DOHH2 (cell line): ENCODE results near the gene TP53I3.
"Not testable (repeated sequence)": the region's sequence is repeated elsewhere in the genome, so short reads cannot be mapped to it uniquely, and the experiment has no call there.

ENCODE experiments used
- H3F3A ChIP-seq: fragments of 200-600 bp; sonication (generic), shearing (Covaris generic); 2 replicates; pipeline ENCODE4 v1.6.0; 2016; ENCODE audit warnings: antibody characterized with exemption, mild to moderate bottlenecking; ENCODE audit not compliant: control insufficient read depth, insufficient read depth
- H3K27ac ChIP-seq: fragments of 200-600 bp; sonication (generic); 2 replicates; pipeline ENCODE4 v1.5.1; 2014; ENCODE audit warnings: low read depth, mild to moderate bottlenecking, low read length, moderate library complexity
- H3K27me3 ChIP-seq: fragments of 200-600 bp; sonication (generic); 2 replicates; pipeline ENCODE4 v1.6.1; 2014; ENCODE audit warnings: mild to moderate bottlenecking, low read length, mixed read lengths; ENCODE audit not compliant: control insufficient read depth
- H3K36me3 ChIP-seq: fragments of 200-600 bp; sonication (generic); 2 replicates; pipeline ENCODE4 v1.6.1; 2014; ENCODE audit warnings: mild to moderate bottlenecking, low read length, moderate library complexity, mixed read lengths; ENCODE audit not compliant: control insufficient read depth
- H3K4me1 ChIP-seq: fragments of 200-600 bp; sonication (generic); 2 replicates; pipeline ENCODE4 v1.6.1; 2014; ENCODE audit warnings: mild to moderate bottlenecking, low read length, mixed read lengths; ENCODE audit not compliant: control insufficient read depth
- H3K4me2 ChIP-seq: fragments of 200-600 bp; sonication (generic); 2 replicates; pipeline ENCODE4 v1.6.0; 2014; ENCODE audit warnings: mild to moderate bottlenecking, low read length, moderate library complexity
- H3K4me3 ChIP-seq: fragments of 200-600 bp; sonication (generic); 2 replicates; pipeline ENCODE4 v1.5.1; 2014; ENCODE audit warnings: mild to moderate bottlenecking, low read length, mixed read lengths
- H3K79me2 ChIP-seq: fragments of 200-600 bp; sonication (generic); 2 replicates; pipeline ENCODE4 v1.6.1; 2014; ENCODE audit warnings: mild to moderate bottlenecking, low read length, mixed read lengths; ENCODE audit not compliant: control insufficient read depth
- H3K9me2 ChIP-seq: fragments of 200-600 bp; sonication (generic); replicated peaks from 2 replicates; pipeline ENCODE4 v1.6.1; 2014; ENCODE audit warnings: mild to moderate bottlenecking, low read length, mixed read lengths; ENCODE audit not compliant: control insufficient read depth
- H3K9me3 ChIP-seq: fragments of 200-600 bp; sonication (generic); 2 replicates; pipeline ENCODE4 v1.6.1; 2014; ENCODE audit warnings: antibody characterized with exemption, low read length, mixed read lengths; ENCODE audit not compliant: control insufficient read depth, insufficient read depth
- H4K20me1 ChIP-seq: fragments of 200-600 bp; sonication (generic); 2 replicates; pipeline ENCODE4 v1.6.0; 2014; ENCODE audit warnings: low read depth, mild to moderate bottlenecking, antibody characterized with exemption, low read length, moderate library complexity; ENCODE audit not compliant: control insufficient read depth, insufficient read depth
- CTCF ChIP-seq: fragments of 200-600 bp; sonication (generic); IDR thresholded peaks from one replicate; pipeline ENCODE4 v1.5.1; 2014; ENCODE audit warnings: antibody characterized with exemption, mild to moderate bottlenecking, low read depth, low read length; ENCODE audit not compliant: poor library complexity, severe bottlenecking
- EZH2phosphoT487 ChIP-seq: fragments of 200-600 bp; sonication (generic); IDR thresholded peaks from 2 replicates; pipeline ENCODE4 v1.6.1; 2017; ENCODE audit warnings: borderline replicate concordance, mild to moderate bottlenecking, antibody characterized with exemption, low read length, moderate library complexity, mixed read lengths

The TP53I3 gene

GRCh38 chr2:24045511-24046508 is 38.8 kb downstream of the TP53I3 start:
- peaks cover 13% of the 10 kb centered on the region for H3K27me3 ChIP-seq
- no peaks in the 10 kb centered on the region; the same call in 1 of the 2 replicates for H3K36me3 ChIP-seq
- no peaks in the 10 kb centered on the region for H4K20me1 ChIP-seq
- peak overlapping the region; percentile 87 for H3K4me3 ChIP-seq
- peaks cover 36% of the 10 kb centered on the region for H3K4me1 ChIP-seq
- TF ChIP-seq CTCF (no peak), EZH2phosphoT487 (no peak)
- no peaks in the 10 kb centered on the region for H3K9me2 ChIP-seq
- H3K79me2 ChIP-seq = peaks cover 44% of the 10 kb centered on the region
- H3K27ac ChIP-seq = no peak overlapping the region
- H3K9me3 ChIP-seq = no peaks in the 10 kb centered on the region
- peak overlapping the region; percentile 74 for H3K4me2 ChIP-seq
- peaks cover 11% of the 10 kb centered on the region for H3F3A ChIP-seq

- H3K4me1 ChIP-seq = peaks cover 20% of the 10 kb centered on the region
- not testable (repeated sequence) for H4K20me1 ChIP-seq, H3K4me2 ChIP-seq, H3K27me3 ChIP-seq, H3F3A ChIP-seq, H3K27ac ChIP-seq, H3K4me3 ChIP-seq, H3K9me3 ChIP-seq, H3K9me2 ChIP-seq
- H3K36me3 ChIP-seq = peaks cover 14% of the 10 kb centered on the region
- peaks cover 52% of the 10 kb centered on the region for H3K79me2 ChIP-seq
Measured at GRCh38 chr2:24043133-24043532, 41.5 kb downstream of the TP53I3 start.

- H3K9me2 ChIP-seq = no peaks in the 10 kb centered on the region
- TF ChIP-seq CTCF = no peak
- no peak for TF ChIP-seq EZH2phosphoT487
- H3F3A ChIP-seq = no peaks in the 10 kb centered on the region
- no peaks in the 10 kb centered on the region for H3K9me3 ChIP-seq
- H3K4me2 ChIP-seq = no peak overlapping the region
- H3K36me3 ChIP-seq = peaks cover 35% of the 10 kb centered on the region
- H3K79me2 ChIP-seq = peaks cover 60% of the 10 kb centered on the region
- H3K27me3 ChIP-seq = no peaks in the 10 kb centered on the region
- H4K20me1 ChIP-seq = no peaks in the 10 kb centered on the region
- no peak overlapping the region for H3K27ac ChIP-seq
- H3K4me3 ChIP-seq = no peak overlapping the region
- peaks cover 12% of the 10 kb centered on the region for H3K4me1 ChIP-seq
Measured at GRCh38 chr2:24040511-24040910, 44.1 kb downstream of the TP53I3 start.

GRCh38 chr2:24038786-24039499 is 45.7 kb downstream of the TP53I3 start:
- Histone ChIP-seq H3K4me2 (no peak overlapping the region), H3K36me3 (peaks cover 35% of the 10 kb centered on the region), H3K9me3 (no peaks in the 10 kb centered on the region), H3K27ac (no peak overlapping the region), H3K4me3 (no peak overlapping the region), H4K20me1 (no peaks in the 10 kb centered on the region), H3F3A (no peaks in the 10 kb centered on the region), H3K79me2 (peaks cover 58% of the 10 kb centered on the region), H3K9me2 (no peaks in the 10 kb centered on the region), H3K4me1 (peaks cover 7% of the 10 kb centered on the region), H3K27me3 (no peaks in the 10 kb centered on the region)
- no peak for TF ChIP-seq EZH2phosphoT487
- TF ChIP-seq CTCF = no peak
